NCI-H128 (cell line): ENCODE data around the gene FBXW4.
"Not testable (repeated sequence)": the region's sequence is repeated elsewhere in the genome, so short reads cannot be mapped to it uniquely, and the experiment has no call there.

Experiments
- DNase-seq: peaks from one replicate; lab custom pipeline; 2025; ENCODE audit not compliant: unreplicated experiment; lab: John Stamatoyannopoulos, UW

FBXW4 gene

DNA sequence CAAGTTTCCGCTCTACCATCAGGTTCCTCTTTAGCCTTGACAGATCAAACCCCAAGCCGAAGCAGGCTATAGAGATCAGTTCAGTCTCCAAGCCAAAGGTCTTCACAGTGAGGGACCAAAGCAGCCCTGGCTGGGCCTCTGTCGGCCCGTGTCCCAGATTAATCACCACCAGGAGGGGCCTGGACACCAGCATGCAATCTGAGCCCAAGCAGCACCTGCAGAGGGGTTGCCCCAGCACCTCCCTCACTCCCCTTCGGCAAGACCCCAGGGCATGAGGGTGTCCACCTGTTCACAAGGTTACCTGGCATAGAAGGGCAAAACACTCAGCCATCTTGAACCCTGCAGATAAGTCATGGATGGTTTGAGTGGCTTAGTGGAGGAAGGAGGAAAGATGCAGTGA lies 36.0 kb downstream of the FBXW4 start:
- DNase-seq: no peak

DNA sequence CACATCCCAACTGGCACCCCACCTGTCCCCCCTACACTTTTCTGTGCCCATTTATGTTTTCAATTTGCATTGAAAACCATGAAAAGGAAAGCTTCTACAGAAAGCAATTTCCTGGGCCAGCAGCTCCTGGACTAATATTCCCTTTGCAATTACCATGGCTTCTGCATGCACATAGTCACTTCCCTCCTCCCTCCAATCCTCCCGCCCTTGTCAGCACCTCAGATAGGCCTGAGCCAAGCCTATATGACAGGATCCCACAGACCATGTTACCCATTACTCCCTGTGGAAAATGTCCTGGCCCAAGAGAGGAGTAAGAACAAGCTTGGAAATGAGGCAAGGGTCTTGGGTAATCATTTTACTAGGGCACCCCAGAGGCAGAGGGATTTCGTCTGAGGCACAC lies 38.1 kb downstream of the FBXW4 start:
- no peak for DNase-seq

DNA sequence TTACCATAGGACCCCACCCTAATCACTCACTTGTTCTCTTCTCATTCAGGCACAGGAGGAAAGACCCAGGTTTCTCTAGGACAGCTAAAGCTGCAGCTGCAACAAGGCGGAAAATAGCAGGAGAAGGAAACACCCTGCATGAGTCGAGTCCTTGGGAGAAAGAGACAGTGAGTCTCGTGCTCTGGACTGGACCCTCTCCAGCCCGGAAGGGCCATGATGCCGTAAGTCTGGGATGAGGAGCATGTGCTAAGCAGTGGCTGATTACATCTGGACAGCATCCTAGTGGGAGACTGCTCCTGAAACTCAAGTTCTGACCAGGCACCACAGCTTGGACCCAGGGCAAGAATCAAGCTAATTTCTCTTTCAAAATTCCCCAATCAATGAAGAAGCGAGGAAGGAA lies 39.4 kb downstream of the FBXW4 start:
- no peak for DNase-seq

- DNase-seq: no peak
These were observed 41.4 kb downstream of the FBXW4 start for GRCh38 chr10:101653536-101653935.

DNA sequence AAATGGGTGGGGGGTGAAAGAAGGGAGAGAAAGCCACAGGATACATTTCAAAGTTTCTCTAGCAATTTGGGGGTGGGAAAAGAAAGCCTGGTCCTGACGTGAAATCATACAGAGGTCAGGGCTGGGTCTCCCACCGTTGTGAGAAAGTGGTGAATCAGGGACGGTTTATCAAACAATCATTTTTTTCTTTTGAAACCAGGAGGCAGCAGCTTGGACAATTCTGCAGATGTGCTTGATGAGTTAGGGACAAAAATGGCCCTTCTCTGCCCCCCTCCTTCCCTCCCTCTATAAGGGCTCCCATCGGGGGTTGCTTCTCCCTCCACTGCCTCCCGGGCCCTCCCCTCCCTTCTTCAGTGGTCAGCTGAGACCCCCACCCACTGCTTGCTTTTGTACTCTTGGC lies 43.6 kb downstream of the FBXW4 start:
- no peak for DNase-seq

DNA sequence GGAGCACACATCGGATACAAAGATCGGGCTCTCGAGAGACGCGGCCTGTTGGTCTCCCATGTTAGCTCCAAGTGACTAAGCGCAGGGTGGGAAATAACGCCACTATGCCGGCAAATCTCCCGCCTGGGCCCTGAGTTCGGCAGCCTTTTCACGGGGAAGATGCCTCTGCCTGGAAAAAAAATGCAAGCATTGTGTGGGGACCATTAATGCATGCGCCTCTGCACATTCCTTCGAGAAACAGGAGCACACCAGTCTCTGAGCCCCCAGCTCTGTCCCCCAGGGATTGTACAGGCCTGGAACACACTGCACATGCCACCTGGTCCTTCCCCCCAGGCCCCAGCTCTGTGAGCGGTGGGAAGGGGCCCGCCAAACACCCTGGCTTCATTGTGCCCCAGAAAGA lies 44.1 kb downstream of the FBXW4 start:
- DNase-seq: no peak

DNA sequence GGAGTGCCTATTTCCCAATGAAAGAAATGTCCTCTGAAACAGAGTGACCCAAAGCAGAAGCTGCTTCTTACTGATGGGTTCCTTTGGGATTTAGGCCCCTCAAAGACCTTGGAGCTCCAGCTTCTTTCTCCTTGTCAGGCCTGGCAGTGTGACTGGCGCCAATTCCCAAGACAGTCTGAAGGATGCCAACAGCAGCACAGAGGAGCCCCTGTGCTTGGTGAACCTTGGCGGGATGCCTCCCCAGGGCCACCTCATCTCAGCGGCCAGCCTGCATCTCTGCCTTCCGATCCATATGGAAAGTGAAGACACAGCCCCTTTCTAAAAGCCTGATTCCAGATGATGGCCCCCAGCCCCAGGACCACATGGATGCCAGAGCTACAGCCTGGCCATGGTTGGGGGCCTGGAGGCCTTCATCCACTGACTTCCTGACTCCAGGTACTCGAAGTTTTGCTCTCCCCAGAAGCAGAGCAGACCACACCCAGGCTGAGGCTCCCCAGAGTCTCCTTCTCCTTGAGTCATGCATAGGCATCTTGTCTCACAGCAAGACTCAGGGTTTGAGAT lies 45.4 kb downstream of the FBXW4 start:
- DNase-seq: no peak

- no peak for DNase-seq
These were observed 47.7 kb downstream of the FBXW4 start for GRCh38 chr10:101647255-101647654.

- no peak for DNase-seq
These were observed 48.6 kb downstream of the FBXW4 start for GRCh38 chr10:101646364-101646763.

DNA sequence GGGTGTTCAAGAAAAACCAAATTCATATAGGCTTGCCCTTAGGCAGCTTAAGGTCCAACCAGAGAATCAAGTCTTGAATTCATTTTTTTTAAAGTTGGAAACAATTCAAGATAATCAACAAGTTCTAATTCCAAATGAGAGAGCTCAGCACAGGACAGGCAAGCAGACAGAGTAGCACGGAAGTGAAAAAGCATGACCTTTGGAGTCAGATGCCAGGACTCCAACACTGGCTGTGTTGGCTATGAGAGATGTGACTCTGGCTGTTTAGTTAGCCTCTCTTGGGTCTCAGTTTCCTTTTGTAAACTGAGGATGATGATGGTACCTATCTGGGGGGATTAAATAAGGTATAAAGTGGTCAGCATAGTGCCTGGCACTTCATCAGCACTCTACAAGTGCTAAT lies 49.3 kb downstream of the FBXW4 start:
- DNase-seq: no peak

DNA sequence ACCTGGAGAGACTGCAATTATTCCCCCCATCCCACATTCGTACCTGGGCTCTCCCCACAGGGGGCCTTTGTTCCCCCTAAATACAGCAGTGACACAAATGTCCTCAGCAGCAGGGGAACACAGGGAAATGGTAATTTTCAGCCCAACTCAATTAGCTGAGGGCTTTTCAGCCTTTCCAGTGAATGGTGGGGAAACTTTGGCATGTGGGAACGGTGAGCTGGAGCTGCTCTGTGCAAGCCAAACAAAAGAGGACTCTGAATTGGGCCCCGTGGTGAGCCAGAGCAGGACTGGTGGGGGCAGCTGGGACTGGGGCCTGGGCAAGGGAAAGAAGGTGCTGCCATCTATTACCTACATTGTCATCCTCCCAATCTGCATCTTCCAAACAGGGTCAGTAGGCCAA lies 51.0 kb downstream of the FBXW4 start:
- DNase-seq: no peak

- no peak for DNase-seq
These were observed 51.4 kb downstream of the FBXW4 start for GRCh38 chr10:101643546-101643945.

DNA sequence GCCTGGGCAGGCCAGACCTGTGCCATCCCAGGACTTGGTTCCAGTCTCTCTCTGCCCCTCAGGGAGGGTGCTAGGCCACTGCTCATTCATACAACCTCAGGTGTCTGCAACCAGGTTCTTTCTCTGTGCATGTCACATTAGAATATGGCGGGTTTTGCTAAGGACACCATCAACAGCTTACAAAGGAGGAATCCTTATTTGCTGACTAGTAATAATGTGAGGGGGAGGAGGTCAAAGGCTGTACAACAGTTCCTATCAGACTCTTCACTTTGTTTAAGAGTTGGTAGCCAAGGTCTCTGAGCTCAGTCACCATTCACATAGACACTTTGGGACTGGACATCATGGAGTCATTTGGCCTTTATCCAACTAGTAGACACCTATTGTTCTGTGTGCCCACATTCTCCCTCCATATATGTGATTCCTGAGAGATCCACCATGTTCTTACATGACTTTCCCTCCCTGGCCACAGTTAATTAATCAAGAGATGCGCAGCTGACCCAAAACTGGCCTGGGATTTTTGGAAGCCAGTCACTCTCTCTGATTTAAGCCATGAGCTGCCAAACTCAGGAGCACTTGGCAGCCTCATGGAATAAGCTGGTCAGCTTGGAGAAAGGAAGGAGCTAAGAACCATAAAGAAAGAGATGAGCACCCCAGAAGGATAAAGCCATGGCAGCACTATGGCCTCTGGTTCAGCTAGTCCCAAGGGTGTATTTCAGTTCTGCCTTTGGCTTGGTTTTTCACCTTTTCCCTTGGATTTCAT lies 55.6 kb downstream of the FBXW4 start:
- no peak for DNase-seq

DNA sequence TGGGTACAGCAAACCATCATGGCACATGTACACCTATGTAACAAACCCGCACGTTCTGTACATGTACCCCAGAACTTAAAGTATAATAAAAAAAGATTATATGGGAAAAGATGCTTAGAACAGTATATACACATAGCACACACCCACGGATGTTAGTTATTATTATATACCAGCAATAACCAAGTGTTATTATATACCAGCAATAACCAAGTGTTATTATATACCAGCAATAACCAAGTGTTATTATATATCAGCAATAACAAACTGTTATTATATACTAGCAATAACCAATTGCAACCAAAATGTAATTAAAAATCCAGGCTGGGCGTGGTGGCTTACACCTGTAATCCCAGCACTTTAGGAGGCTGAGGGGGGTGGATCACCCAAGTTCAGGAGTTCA lies 61.5 kb downstream of the FBXW4 start:
- not testable (repeated sequence) for DNase-seq

DNA sequence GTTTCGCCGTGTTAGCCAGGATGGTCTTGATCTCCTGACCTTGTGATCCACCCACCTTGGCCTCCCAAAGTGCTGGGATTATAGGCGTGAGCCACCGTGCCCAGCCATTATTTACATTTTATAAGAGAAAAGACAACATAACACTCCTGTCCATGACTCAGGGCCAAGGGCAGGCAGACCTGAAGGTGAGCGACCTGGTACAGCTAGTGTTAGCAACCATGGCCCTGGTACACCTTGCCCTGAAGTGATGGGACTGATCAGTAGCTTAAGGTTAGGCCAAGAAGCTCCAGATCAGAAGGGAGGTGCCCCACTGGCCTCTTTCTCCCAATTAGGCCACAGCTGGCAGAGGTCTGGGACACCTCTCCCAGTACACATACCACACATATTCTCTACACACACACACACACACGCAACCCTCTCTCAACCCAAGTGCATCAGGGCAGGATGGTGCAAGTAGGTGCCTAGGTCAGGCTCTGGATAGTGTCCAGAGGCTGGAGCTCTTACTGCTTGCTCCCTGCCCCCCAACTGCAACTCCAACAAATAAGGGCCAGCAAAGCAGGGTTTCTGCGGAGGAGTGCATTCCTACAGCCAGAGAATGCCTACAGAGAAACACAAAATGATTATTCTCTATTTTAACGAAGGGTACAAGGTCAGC lies 63.0 kb downstream of the FBXW4 start:
- DNase-seq: no peak

DNA sequence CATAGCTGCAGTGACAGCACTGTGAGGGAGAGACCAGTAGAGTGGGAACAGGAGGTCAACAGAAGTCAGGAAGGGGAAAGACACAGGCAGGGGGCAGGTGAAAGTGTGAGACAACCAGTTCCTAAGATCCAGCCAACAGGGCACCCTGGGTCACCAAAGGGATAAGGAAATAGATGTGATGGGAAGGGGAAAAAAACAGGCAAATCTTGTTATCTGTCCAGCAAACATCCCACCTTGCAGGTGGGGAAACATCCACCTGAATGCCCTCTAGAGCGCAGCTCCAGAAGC lies 64.4 kb downstream of the FBXW4 start:
- DNase-seq: no peak

GRCh38 chr10:101629837-101630632 lies 64.9 kb downstream of the FBXW4 start:
- no peak for DNase-seq

DNA sequence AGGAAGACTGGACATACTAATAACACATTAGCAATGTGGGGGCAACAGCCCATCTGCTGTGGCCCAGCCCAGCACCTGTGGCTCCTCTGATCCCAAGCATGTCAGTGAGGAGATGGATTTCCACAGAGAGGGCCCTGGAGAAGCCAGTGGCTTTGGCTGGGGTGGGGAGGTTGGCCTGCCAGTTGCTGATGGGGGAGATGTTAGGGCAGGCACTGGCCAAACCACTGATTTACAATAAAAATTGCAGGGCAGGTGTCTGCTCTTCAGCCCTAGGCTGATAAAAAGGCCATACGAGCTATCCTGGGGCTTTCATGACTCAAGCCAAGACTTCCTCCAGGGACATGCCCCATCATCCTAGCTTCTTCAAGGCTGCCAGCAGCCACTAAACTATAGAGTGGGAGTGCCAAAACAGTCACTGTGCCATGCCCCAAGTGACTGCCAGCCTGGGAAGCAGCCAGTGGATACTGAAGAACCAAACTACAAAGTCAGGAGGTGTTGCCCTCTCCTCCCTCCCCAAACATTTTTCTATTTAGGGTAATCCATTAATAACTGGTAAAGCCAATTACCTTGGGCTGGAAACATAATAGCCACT lies 69.1 kb downstream of the FBXW4 start:
- no peak for DNase-seq

DNA sequence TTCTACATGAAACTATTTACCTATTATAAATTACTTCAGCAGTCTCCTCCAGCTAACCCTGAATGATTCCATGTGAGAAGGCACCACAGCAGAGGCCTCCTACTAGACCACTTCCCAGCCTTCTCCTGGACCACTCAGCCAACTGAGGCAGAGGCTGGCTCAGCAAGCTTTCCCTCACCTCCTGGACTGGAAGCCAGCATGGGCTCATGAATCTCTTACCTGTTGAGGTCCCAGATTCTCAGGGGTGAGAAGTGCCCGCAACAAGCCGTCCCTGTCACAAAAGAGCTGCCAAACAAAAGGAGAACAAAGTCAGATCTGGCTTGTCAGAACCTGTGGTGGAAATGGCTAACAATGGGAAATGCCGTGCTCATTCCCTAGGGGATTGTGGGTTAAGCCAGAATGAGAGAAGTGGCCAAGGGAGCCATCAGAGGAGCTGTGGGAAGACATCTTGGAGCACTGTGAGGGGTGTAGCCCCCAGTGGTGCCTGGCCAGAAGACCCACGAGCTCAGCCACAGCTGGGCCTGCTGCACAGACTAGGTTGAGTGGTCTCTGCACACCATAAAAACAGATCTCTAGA lies 70.4 kb downstream of the FBXW4 start:
- no peak for DNase-seq

- no peak for DNase-seq
These were observed 71.4 kb downstream of the FBXW4 start for GRCh38 chr10:101623528-101623927.

- no peak for DNase-seq
These were observed 75.0 kb downstream of the FBXW4 start for GRCh38 chr10:101619983-101620382.
